ENCODE measurements around the gene NYAP1. TPM values are rescaled to one million over a fixed set of nuclear protein-coding genes. Genes with fewer than 3 reads are reported as not detected.

Gene NYAP1
- total and polyA plus RNA-seq, 4 donors = 0.32 to 1.1 (median 0.46) TPM

- 56 to 66% methylated on average over 4 of the region's 4 CpGs for WGBS, 2 donors
- no peaks in the 10 kb centered on the region for H3K9me3 ChIP-seq (ENCODE audit: control insufficient read depth in 4 of 4, insufficient read depth in 3 of 4, low read length in 3 of 4)
- H3K27me3 ChIP-seq (ENCODE audit: control insufficient read depth in 3 of 3, insufficient read depth in 3 of 3, low read length in 2 of 3) = no peaks in the 10 kb centered on the region
- TF ChIP-seq, protein P1, sequence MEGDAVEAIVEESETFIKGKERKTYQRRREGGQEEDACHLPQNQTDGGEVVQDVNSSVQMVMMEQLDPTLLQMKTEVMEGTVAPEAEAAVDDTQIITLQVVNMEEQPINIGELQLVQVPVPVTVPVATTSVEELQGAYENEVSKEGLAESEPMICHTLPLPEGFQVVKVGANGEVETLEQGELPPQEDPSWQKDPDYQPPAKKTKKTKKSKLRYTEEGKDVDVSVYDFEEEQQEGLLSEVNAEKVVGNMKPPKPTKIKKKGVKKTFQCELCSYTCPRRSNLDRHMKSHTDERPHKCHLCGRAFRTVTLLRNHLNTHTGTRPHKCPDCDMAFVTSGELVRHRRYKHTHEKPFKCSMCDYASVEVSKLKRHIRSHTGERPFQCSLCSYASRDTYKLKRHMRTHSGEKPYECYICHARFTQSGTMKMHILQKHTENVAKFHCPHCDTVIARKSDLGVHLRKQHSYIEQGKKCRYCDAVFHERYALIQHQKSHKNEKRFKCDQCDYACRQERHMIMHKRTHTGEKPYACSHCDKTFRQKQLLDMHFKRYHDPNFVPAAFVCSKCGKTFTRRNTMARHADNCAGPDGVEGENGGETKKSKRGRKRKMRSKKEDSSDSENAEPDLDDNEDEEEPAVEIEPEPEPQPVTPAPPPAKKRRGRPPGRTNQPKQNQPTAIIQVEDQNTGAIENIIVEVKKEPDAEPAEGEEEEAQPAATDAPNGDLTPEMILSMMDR (IDR thresholded peaks at IDR 0.05; ENCODE audit: control extremely low read depth, extremely low read depth) = no peak
- DNase-seq (no peak), ATAC-seq (ENCODE audit: insufficient read depth, low FRiP score) (no peak)
- H3K27ac ChIP-seq (ENCODE audit: low read depth in 1 of 2, low read length in 1 of 2) = no peak overlapping the region
- H3K9ac ChIP-seq (ENCODE audit: insufficient read depth in 1 of 2, low read length in 2 of 2) = no peak overlapping the region
- no peak overlapping the region for H3K4me3 ChIP-seq
- H3K36me3 ChIP-seq (ENCODE audit: control insufficient read depth in 4 of 4, insufficient read depth in 4 of 4, low read length in 4 of 4) = peaks cover 3 to 41% (median 13%) of the 10 kb centered on the region in 4 donors
- H3K4me1 ChIP-seq (ENCODE audit: control insufficient read depth in 5 of 5, insufficient read depth in 5 of 5, low read length in 5 of 5) = peaks cover 0 to 35% (median 10%) of the 10 kb centered on the region in 5 donors
These were observed 12.7 kb upstream of the NYAP1 start for GRCh38 chr7:100471021-100471420.

DNA sequence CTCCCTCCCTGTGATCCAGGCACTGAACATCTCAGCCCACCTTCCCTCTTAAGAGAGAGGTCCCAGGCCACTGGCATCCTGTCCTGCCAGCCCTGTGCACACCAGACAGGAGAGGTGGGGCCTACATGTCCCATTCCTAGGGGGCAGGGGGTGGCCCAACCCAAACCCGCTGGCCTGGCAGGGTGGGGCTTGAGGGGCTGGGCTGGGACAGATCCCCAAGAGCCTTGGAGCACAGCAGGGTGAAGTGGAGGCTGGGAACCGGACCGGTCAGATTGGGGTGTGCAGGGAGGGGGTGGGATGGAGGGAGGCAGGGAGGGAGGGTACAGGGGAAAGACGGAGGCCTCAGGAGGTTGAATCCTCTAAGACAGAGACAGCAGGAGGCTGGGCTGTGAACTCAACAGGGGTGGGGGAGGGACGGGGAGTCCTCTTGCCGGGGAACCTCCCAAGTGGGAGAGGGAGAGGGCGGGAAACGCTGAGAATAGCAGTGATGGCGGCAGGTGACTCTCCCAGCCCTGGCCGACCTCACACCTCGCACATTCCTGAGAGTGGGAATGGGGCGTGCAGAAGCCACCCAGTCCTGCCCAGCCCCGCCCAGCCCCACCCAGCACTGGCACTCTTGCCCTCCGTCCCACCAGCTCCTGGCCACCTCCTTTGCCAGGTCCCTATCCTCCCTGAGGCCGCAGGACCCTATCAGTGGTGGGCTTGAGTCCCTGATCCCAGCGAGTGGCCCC is 11.4 kb upstream of the NYAP1 start:
- Histone ChIP-seq H3K4me3 (no peak overlapping the region), H3K9ac (ENCODE audit: insufficient read depth in 1 of 2, low read length in 2 of 2) (no peak overlapping the region), H3K27ac (ENCODE audit: low read depth in 1 of 2, low read length in 1 of 2) (peak overlapping the region; percentile 73 to 76), H3K36me3 (ENCODE audit: control insufficient read depth in 4 of 4, insufficient read depth in 4 of 4, low read length in 4 of 4) (peaks cover 3 to 33% (median 14%) of the 10 kb centered on the region in 4 donors), H3K9me3 (ENCODE audit: control insufficient read depth in 4 of 4, insufficient read depth in 3 of 4, low read length in 3 of 4) (no peaks in the 10 kb centered on the region), H3K4me1 (ENCODE audit: control insufficient read depth in 5 of 5, insufficient read depth in 5 of 5, low read length in 5 of 5) (peaks cover 4 to 39% (median 18%) of the 10 kb centered on the region in 5 donors), H3K27me3 (ENCODE audit: control insufficient read depth in 3 of 3, insufficient read depth in 3 of 3, low read length in 2 of 3) (no peaks in the 10 kb centered on the region)
- DNase-seq (peak in 1 of 3 donors; percentile 24), ATAC-seq (ENCODE audit: insufficient read depth, low FRiP score) (no peak)
- TF ChIP-seq, protein P1 (IDR thresholded peaks at IDR 0.05; ENCODE audit: control extremely low read depth, extremely low read depth) = no peak
- 58 to 80% methylated on average over 16 of the region's 16 CpGs for WGBS, 2 donors

GRCh38 chr7:100472854-100473499 is 10.8 kb upstream of the NYAP1 start:
- 40 to 52% methylated on average over 14 of the region's 14 CpGs for WGBS, 2 donors
- no peaks in the 10 kb centered on the region for H3K9me3 ChIP-seq (ENCODE audit: control insufficient read depth in 4 of 4, insufficient read depth in 3 of 4, low read length in 3 of 4)
- TF ChIP-seq, protein P1 (IDR thresholded peaks at IDR 0.05; ENCODE audit: control extremely low read depth, extremely low read depth) = no peak
- DNase-seq (peak in 1 of 3 donors; percentile 20), ATAC-seq (ENCODE audit: insufficient read depth, low FRiP score) (peak; percentile 23)
- peak overlapping the region; percentile 73 to 76 for H3K27ac ChIP-seq (ENCODE audit: low read depth in 1 of 2, low read length in 1 of 2)
- peaks cover 4 to 35% (median 18%) of the 10 kb centered on the region in 5 donors for H3K4me1 ChIP-seq (ENCODE audit: control insufficient read depth in 5 of 5, insufficient read depth in 5 of 5, low read length in 5 of 5)
- H3K27me3 ChIP-seq (ENCODE audit: control insufficient read depth in 3 of 3, insufficient read depth in 3 of 3, low read length in 2 of 3) = no peaks in the 10 kb centered on the region
- H3K36me3 ChIP-seq (ENCODE audit: control insufficient read depth in 4 of 4, insufficient read depth in 4 of 4, low read length in 4 of 4) = peaks cover 3 to 28% (median 13%) of the 10 kb centered on the region in 4 donors
- no peak overlapping the region for H3K9ac ChIP-seq (ENCODE audit: insufficient read depth in 1 of 2, low read length in 2 of 2)
- H3K4me3 ChIP-seq = no peak overlapping the region

All from lung (tissue), 12 donors.